Lower lobe of right lung (tissue), 2 donors: ENCODE results near the gene DNAH1. TPM values are rescaled to one million over a fixed set of nuclear protein-coding genes. Genes with fewer than 3 reads are reported as not detected.

Experiments used
- ATAC-seq, 2 donors: fragments of 200-7000 bp; cut with Tn5 transposase; one replicate each; pipeline ENCODE4 v1.9.1; 2020 to 2022; ENCODE audit warnings: mild to moderate bottlenecking in 2 of 2, moderate library complexity in 2 of 2
- DNase-seq: peaks from one replicate; pipeline ENCODE4 v3.0.0-alpha.2; 2020
- H3K27ac ChIP-seq: fragments of 200-600 bp; one replicate; pipeline ENCODE4 v1.8.0; 2022
- H3K27me3 ChIP-seq: fragments of 200-600 bp; one replicate; pipeline ENCODE4 v1.8.0; 2022; ENCODE audit warnings: low read depth
- H3K36me3 ChIP-seq: fragments of 200-600 bp; one replicate; pipeline ENCODE4 v1.8.0; 2022; ENCODE audit warnings: mild to moderate bottlenecking
- H3K4me1 ChIP-seq: fragments of 200-600 bp; one replicate; pipeline ENCODE4 v1.8.0; 2022
- H3K4me3 ChIP-seq: fragments of 200-600 bp; one replicate; pipeline ENCODE4 v1.8.0; 2022; ENCODE audit warnings: mild to moderate bottlenecking
- H3K9me3 ChIP-seq: fragments of 200-600 bp; one replicate; pipeline ENCODE4 v1.8.0; 2022
- CTCF ChIP-seq: fragments of 200-600 bp; IDR thresholded peaks from one replicate; pipeline ENCODE4 v1.8.0; 2022; ENCODE audit warnings: antibody characterized with exemption, mild to moderate bottlenecking
- intact Hi-C: fragments of 100-400 bp; cut with DNase I; formaldehyde crosslinking; loops from one replicate; pipeline ENCODE4 v1.11.0; 2022
- total RNA-seq: library from RNA; stranded (reverse); fragmentation: NEBNext Ultra II Directional; extraction: Animal tissue kit (Norgen Biotek cat#: 25700); gene quantifications from one replicate; pipeline ENCODE4 v1.2.1, GENCODE V29; 2021
- donor health status: DM: no; HTN: yes; CAD: no; lungs with severe emphysema.

DNAH1 gene
- total RNA-seq, 1 donor from 2014 or later, result 16.4 TPM

- Histone ChIP-seq H3K27me3 (no peaks in the 10 kb centered on the region), H3K4me3 (no peak overlapping the region), H3K9me3 (no peaks in the 10 kb centered on the region), H3K4me1 (peaks cover 32% of the 10 kb centered on the region), H3K36me3 (no peaks in the 10 kb centered on the region), H3K27ac (peak overlapping the region; percentile 62)
- ATAC-seq, result no peak
- TF ChIP-seq CTCF, result no peak
- no peak for DNase-seq
- intact Hi-C loops, result no loop called here
Observed at GRCh38 chr3:52430416-52430810, 114.3 kb downstream of the DNAH1 start.

GRCh38 chr3:52431459-52432223 is 115.5 kb downstream of the DNAH1 start:
- Histone ChIP-seq H3K27ac (no peak overlapping the region), H3K4me3 (no peak overlapping the region), H3K27me3 (no peaks in the 10 kb centered on the region), H3K4me1 (peaks cover 44% of the 10 kb centered on the region), H3K36me3 (no peaks in the 10 kb centered on the region), H3K9me3 (no peaks in the 10 kb centered on the region)
- DNase-seq, result no peak
- intact Hi-C loops, result no loop called here
- no peak for TF ChIP-seq CTCF
- ATAC-seq, result no peak

GRCh38 chr3:52432225-52432624 is 116.1 kb downstream of the DNAH1 start:
- DNase-seq, result no peak

GRCh38 chr3:52432691-52433141 is 116.6 kb downstream of the DNAH1 start:
- peaks cover 52% of the 10 kb centered on the region for H3K4me1 ChIP-seq
- no peak for TF ChIP-seq CTCF

More at GRCh38 chr3:52432225-52432624, 116.1 kb downstream of the DNAH1 start:
- ATAC-seq, result no peak
- no peak overlapping the region for H3K4me3 ChIP-seq
- H3K36me3 ChIP-seq, result no peaks in the 10 kb centered on the region
- no peaks in the 10 kb centered on the region for H3K27me3 ChIP-seq
- H3K27ac ChIP-seq, result no peak overlapping the region
- TF ChIP-seq CTCF, result no peak
- intact Hi-C loops, result no loop called here
- no peaks in the 10 kb centered on the region for H3K9me3 ChIP-seq
- peaks cover 49% of the 10 kb centered on the region for H3K4me1 ChIP-seq

GRCh38 chr3:52433328-52433995 is 117.3 kb downstream of the DNAH1 start:
- Histone ChIP-seq H3K9me3 (no peaks in the 10 kb centered on the region), H3K27ac (peak overlapping the region; percentile 4), H3K36me3 (no peaks in the 10 kb centered on the region), H3K4me3 (no peak overlapping the region), H3K27me3 (no peaks in the 10 kb centered on the region), H3K4me1 (peaks cover 60% of the 10 kb centered on the region)
- intact Hi-C loops, result no loop called here
- ATAC-seq, result no peak
- TF ChIP-seq CTCF, result no peak
- DNase-seq, result no peak

More at GRCh38 chr3:52432691-52433141, 116.6 kb downstream of the DNAH1 start:
- DNase-seq (no peak), ATAC-seq (no peak)
- intact Hi-C loops, result no loop called here
- Histone ChIP-seq H3K4me3 (no peak overlapping the region), H3K27me3 (no peaks in the 10 kb centered on the region), H3K27ac (no peak overlapping the region), H3K36me3 (no peaks in the 10 kb centered on the region), H3K9me3 (no peaks in the 10 kb centered on the region)
